Stimulated activated CD4-positive, alpha-beta T cell treated with anti-CD3 and anti-CD28 coated beads, Interleukin-15, amount 100 ng/mL, for 1 hour (primary cell): ENCODE data around the gene CEMIP2.

Experiments used
- DNase-seq, 2 donors: peaks; one replicate each; pipeline ENCODE4 v3.0.0-alpha.2; 2020; ENCODE audit warnings: low read depth in 1 of 2, low spot score in 1 of 2

CEMIP2 gene

GRCh38 chr9:71652480-71652879 lies 115.8 kb downstream of the CEMIP2 start:
- DNase-seq, result no peak

GRCh38 chr9:71648453-71648852 lies 119.9 kb downstream of the CEMIP2 start:
- DNase-seq, result no peak

- DNase-seq, result no peak
Observed at GRCh38 chr9:71647094-71647591, 121.2 kb downstream of the CEMIP2 start.

GRCh38 chr9:71646131-71646530 lies 122.2 kb downstream of the CEMIP2 start:
- DNase-seq, result no peak

- DNase-seq, result no peak
Observed at GRCh38 chr9:71644819-71645362, 123.4 kb downstream of the CEMIP2 start.

- no peak for DNase-seq
Observed at GRCh38 chr9:71643330-71643729, 125.0 kb downstream of the CEMIP2 start.

GRCh38 chr9:71642056-71642455 lies 126.3 kb downstream of the CEMIP2 start:
- DNase-seq, result no peak

GRCh38 chr9:71638627-71639026 lies 129.7 kb downstream of the CEMIP2 start:
- no peak for DNase-seq

- no peak for DNase-seq
Observed at GRCh38 chr9:71637926-71638325, 130.4 kb downstream of the CEMIP2 start.

- no peak for DNase-seq
Observed at GRCh38 chr9:71637375-71637774, 130.9 kb downstream of the CEMIP2 start.

GRCh38 chr9:71636143-71636839 lies 132.0 kb downstream of the CEMIP2 start:
- no peak for DNase-seq

GRCh38 chr9:71634752-71635151 lies 133.6 kb downstream of the CEMIP2 start:
- no peak for DNase-seq
